BJ (cell line): Measurements from ENCODE around the gene PEDS1. TPM values are rescaled to one million over a fixed set of nuclear protein-coding genes. Genes with fewer than 3 reads are reported as not detected.

Experiments used
- CTCF ChIA-PET: fragments of 350-600 bp; formaldehyde crosslinking; extraction: SDS; loops from one replicate; lab custom pipeline; 2021; ENCODE audit warnings: antibody characterized with exemption, inconsistent platforms; lab: Yijun Ruan, JAX
- POLR2A ChIA-PET: fragments of 300-600 bp; sonication (Branson Sonifier 250); formaldehyde crosslinking; extraction: SDS; loops from one replicate; lab custom pipeline; 2021; ENCODE audit warnings: antibody characterized with exemption; lab: Charles Lee
- DNase-seq: peaks from one replicate; pipeline ENCODE4 v3.0.0-alpha.2; 2011; ENCODE audit warnings: low read depth
- H3K27me3 ChIP-seq: 2 replicates; pipeline ENCODE4 v1.6.0; 2011; ENCODE audit warnings: low read length; ENCODE audit not compliant: control insufficient read depth, insufficient read depth
- H3K36me3 ChIP-seq: 2 replicates; pipeline ENCODE4 v1.5.1; 2011; ENCODE audit warnings: low read length; ENCODE audit not compliant: control insufficient read depth, insufficient read depth
- H3K4me3 ChIP-seq: 2 replicates; pipeline ENCODE4 v1.5.1; 2011; ENCODE audit warnings: low read depth, mild to moderate bottlenecking, control low read depth, low read length
- polyA plus RNA-seq: library from polyadenylated mRNA; depleted of rRNA; stranded (reverse); fragments of >200 nt; gene quantifications from 2 replicates; pipeline ENCODE4 v1.2.3, GENCODE V29; 2011
- TF ChIP-seq, protein P1 (sequence below): IDR thresholded peaks from 2 replicates; pipeline ENCODE4 v1.5.1; 2011; ENCODE audit warnings: low read depth, mild to moderate bottlenecking, control low read depth, inconsistent platforms, low read length, moderate library complexity; ENCODE audit not compliant: insufficient read depth

The PEDS1 gene
- polyA plus RNA-seq, 1 experiment = 52.3 TPM

DNA sequence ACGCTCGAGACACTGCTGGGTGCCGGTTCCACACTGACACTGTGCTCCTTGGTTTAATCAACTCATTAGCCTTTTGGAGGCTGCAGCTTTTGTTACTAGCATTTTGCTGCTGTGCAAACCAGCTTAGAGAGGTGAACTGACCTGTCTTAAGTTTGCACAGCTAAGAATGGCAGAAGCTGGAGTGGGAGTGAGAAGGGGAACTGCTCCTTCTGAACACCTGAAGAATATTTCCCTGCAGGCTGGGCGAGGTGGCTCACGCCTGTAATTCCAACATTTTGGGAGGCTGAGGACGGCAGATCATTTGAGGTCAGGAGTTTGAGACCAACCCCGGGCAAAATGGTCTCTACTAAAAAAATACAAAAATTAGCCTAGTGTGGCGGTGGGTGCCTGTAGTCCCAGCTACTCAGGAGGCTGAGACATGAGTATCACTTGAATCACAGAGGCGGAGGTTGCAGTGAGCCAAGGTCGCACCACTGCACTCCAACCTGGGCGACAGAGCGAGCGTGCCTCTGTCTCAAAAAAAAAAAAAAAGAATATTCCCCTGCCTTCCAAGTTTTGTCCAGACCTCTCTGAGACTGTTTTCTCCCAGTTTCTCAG is 42.1 kb upstream of the PEDS1 start:
- ChIA-PET POLR2A (no interaction called here), CTCF (no interaction called here)
- DNase-seq = no peak
- Histone ChIP-seq H3K27me3 (no peaks in the 10 kb centered on the region), H3K36me3 (peaks cover 24% of the 10 kb centered on the region), H3K4me3 (no peak overlapping the region)
- TF ChIP-seq, protein P1, sequence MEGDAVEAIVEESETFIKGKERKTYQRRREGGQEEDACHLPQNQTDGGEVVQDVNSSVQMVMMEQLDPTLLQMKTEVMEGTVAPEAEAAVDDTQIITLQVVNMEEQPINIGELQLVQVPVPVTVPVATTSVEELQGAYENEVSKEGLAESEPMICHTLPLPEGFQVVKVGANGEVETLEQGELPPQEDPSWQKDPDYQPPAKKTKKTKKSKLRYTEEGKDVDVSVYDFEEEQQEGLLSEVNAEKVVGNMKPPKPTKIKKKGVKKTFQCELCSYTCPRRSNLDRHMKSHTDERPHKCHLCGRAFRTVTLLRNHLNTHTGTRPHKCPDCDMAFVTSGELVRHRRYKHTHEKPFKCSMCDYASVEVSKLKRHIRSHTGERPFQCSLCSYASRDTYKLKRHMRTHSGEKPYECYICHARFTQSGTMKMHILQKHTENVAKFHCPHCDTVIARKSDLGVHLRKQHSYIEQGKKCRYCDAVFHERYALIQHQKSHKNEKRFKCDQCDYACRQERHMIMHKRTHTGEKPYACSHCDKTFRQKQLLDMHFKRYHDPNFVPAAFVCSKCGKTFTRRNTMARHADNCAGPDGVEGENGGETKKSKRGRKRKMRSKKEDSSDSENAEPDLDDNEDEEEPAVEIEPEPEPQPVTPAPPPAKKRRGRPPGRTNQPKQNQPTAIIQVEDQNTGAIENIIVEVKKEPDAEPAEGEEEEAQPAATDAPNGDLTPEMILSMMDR = no peak

DNA sequence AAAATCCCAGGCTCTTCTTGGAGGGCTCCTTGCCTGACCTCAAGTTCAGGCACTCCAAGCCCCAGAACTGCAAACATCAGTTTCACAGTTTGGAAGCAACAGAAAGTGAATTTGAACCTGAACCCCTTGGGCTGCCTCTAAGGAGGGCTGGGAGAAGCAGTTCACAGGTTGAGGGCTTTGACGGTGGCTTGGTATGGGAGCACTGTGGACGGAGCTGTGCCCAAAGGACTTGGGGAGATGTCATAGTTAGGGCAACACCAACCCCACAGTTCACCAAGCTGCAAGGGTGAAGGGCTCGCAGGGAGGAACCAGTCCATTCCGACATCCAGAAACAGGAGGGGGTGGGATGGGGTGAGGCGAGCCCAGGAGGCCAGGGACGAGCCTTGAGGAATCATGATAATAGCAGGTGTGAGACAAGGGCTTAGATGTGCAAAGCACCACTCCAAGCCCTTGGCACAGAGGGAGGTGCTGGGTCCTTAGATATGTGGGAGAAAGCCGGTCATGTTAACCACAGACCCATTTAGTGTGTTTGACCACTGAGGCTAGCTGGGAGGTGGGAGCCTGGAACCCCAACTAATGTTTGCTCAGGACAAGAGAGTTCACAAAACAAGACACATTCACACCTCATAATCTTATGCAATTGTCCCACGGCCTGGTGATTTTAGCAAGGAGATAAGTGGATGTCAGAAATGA is 41.5 kb upstream of the PEDS1 start:
- no peak for DNase-seq
- Histone ChIP-seq H3K27me3 (no peaks in the 10 kb centered on the region), H3K36me3 (peaks cover 24% of the 10 kb centered on the region), H3K4me3 (peak overlapping the region; percentile 62)
- TF ChIP-seq, protein P1 = no peak
- POLR2A ChIA-PET = no interaction called here
- CTCF ChIA-PET = no interaction called here

DNA sequence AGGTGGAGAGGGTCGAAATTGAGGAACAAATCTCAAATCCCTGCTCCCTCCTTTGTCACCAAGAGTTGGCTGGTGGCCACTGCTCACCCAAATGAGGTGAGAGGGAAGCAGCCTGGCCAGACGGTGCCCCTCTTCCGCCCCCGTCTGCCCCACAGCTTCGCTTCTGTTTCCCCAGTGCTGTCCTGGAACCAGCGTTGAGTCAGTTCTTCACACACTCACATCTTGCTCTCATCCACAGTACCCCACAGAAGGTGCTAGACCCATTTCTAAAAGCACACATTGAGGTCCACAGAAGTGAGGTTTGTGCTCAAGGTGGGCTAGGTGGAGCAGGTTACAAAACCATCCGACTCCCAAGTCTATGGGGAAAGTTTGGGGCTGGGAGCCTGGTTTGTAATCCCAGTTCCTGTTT is 40.9 kb upstream of the PEDS1 start:
- no peak for DNase-seq
- peak overlapping the region; percentile 62 for H3K4me3 ChIP-seq
- TF ChIP-seq, protein P1 = no peak
- H3K36me3 ChIP-seq = peaks cover 24% of the 10 kb centered on the region
- ChIA-PET CTCF (interaction anchor here (1.4 kb wide), 1 partner anchor 30 kb away, joined by 3 read pairs; no protein-coding TSS in a partner anchor), POLR2A (no interaction called here)
- no peaks in the 10 kb centered on the region for H3K27me3 ChIP-seq

DNA sequence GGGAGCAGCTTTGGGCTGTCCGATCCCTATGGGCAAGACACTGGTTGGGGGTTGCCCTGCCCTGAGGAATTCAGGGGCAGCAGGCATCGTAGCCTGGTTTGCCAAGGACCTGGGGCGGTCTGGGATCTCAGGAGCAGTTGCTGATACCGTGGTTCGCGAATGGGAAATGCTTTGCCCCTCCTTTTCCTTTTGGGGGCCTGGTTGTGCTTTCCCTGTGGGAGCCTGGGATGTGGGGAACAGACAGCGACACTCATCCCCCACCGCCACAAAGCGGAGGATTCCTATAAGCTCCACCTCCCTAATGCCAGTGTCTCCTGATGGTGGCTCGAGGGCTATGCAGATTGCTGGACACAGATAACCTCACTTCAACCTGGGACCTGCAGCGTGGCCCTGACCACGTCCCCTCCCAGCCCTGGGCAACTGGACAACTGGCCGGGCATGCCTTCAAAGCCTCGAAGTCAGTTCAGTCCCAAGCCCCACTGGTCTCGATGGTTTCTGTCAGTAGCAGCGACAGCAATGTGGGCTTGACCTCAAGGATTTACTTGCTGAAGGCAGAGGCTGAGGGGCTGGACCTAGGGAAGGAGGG is 40.4 kb upstream of the PEDS1 start:
- TF ChIP-seq, protein P1 = no peak
- CTCF ChIA-PET = interaction anchor here (0.6 to 1.4 kb wide), 2 partner anchors 31 to 246 kb away, joined by 3 read pairs; no protein-coding TSS in a partner anchor
- Histone ChIP-seq H3K4me3 (peak overlapping the region; percentile 62), H3K27me3 (no peaks in the 10 kb centered on the region), H3K36me3 (peaks cover 24% of the 10 kb centered on the region)
- DNase-seq = no peak
- POLR2A ChIA-PET = no interaction called here

DNA sequence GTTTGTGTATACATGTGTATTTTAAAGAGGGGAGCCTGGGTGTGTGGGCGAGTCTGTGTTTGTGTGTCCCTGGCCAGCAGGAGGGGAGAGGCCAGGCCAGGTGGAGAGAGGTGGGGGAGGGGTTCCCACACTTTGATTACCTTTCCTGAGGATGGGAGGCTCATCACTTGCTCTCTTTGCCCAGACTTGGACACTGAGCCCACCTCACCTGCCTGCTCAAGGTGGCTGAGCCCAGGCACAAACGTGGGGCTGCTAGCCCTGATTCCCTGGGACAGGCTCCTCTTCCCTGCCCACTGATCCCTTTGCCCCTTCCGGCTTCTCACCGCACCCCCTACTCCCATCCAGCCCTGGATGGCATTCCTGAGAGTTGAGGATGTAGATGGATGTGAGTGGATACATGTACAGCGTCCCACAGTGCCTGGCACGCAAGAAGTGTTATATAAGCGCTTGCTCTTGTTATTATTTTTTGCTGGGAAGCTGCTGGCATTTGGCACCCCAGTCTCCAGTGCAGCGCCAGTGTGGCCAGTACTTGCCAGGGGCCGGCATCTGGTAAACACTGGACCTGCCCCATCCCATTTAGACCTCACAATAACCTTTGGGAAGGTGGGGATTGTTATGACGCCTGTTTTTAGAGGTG is 39.8 kb upstream of the PEDS1 start:
- Histone ChIP-seq H3K27me3 (no peaks in the 10 kb centered on the region), H3K4me3 (peak overlapping the region; percentile 62), H3K36me3 (peaks cover 24% of the 10 kb centered on the region)
- ChIA-PET POLR2A (no interaction called here), CTCF (interaction anchor here (0.6 to 1.4 kb wide), 2 partner anchors 31 to 247 kb away, joined by 3 read pairs; no protein-coding TSS in a partner anchor)
- no peak for DNase-seq
- TF ChIP-seq, protein P1 = no peak
